HCT116 (cell line): ENCODE measurements around the gene RPL38. TPM values are rescaled to one million over a fixed set of nuclear protein-coding genes. Genes with fewer than 3 reads are reported as not detected.

Experiments used
- total RNA-seq: library from RNA; stranded (reverse); gene quantifications from one replicate; pipeline ENCODE4 v1.2.1, GENCODE V29; 2021; ENCODE audit not compliant: unreplicated experiment

RPL38 gene
- total RNA-seq, 1 experiment from 2014 or later, result 1,628 TPM

Other genes starting within 250 kb of the RPL38 start
- gene TTYH2, start 9.9 kb downstream of the RPL38 start, total RNA-seq, result 10.8 TPM
- gene DNAI2, start 70.6 kb downstream of the RPL38 start, total RNA-seq, result not detected
- 0.15 TPM for gene KIF19, start 122.5 kb downstream of the RPL38 start, total RNA-seq
- gene BTBD17, start 158.2 kb downstream of the RPL38 start, total RNA-seq, result not detected
- not detected for gene GPR142, start 163.8 kb downstream of the RPL38 start, total RNA-seq
- 54.4 TPM for gene GPRC5C, start 228.4 kb downstream of the RPL38 start, total RNA-seq